ENCODE measurements around the gene ATP6V0E1. TPM values are rescaled to one million over a fixed set of nuclear protein-coding genes. Genes with fewer than 3 reads are reported as not detected.

ATP6V0E1 gene
- total RNA-seq, 1 donor from 2014 or later, result 95.3 TPM

- H3K27ac Mint-ChIP-seq (ENCODE audit: unreplicated experiment), result peak overlapping the region; percentile 86
- peak overlapping the region; percentile 97 for H3K4me3 Mint-ChIP-seq (ENCODE audit: unreplicated experiment)
- peaks cover 11% of the 10 kb centered on the region for H3K9me3 Mint-ChIP-seq (ENCODE audit: unreplicated experiment)
- H3K36me3 Mint-ChIP-seq (ENCODE audit: unreplicated experiment), result no peaks in the 10 kb centered on the region
- TF ChIP-seq, protein P1, sequence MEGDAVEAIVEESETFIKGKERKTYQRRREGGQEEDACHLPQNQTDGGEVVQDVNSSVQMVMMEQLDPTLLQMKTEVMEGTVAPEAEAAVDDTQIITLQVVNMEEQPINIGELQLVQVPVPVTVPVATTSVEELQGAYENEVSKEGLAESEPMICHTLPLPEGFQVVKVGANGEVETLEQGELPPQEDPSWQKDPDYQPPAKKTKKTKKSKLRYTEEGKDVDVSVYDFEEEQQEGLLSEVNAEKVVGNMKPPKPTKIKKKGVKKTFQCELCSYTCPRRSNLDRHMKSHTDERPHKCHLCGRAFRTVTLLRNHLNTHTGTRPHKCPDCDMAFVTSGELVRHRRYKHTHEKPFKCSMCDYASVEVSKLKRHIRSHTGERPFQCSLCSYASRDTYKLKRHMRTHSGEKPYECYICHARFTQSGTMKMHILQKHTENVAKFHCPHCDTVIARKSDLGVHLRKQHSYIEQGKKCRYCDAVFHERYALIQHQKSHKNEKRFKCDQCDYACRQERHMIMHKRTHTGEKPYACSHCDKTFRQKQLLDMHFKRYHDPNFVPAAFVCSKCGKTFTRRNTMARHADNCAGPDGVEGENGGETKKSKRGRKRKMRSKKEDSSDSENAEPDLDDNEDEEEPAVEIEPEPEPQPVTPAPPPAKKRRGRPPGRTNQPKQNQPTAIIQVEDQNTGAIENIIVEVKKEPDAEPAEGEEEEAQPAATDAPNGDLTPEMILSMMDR (IDR thresholded peaks at IDR 0.05; ENCODE audit: partially characterized antibody, unreplicated experiment), result no peak
- peaks cover 9% of the 10 kb centered on the region for H3K4me1 Mint-ChIP-seq (ENCODE audit: low read depth, unreplicated experiment)
- H3K27me3 Mint-ChIP-seq (ENCODE audit: unreplicated experiment), result peaks cover 12% of the 10 kb centered on the region
- peak; percentile 77 for DNase-seq
Observed at GRCh38 chr5:172958331-172959046, 25.1 kb upstream of the ATP6V0E1 start.

GRCh38 chr5:172959824-172960799 lies 23.5 kb upstream of the ATP6V0E1 start:
- Mint-ChIP-seq H3K4me3 (ENCODE audit: unreplicated experiment) (peak overlapping the region; percentile 97), H3K36me3 (ENCODE audit: unreplicated experiment) (peaks cover under 1% of the 10 kb centered on the region), H3K4me1 (ENCODE audit: low read depth, unreplicated experiment) (peaks cover 5% of the 10 kb centered on the region), H3K9me3 (ENCODE audit: unreplicated experiment) (peaks cover 6% of the 10 kb centered on the region), H3K27me3 (ENCODE audit: unreplicated experiment) (peaks cover 10% of the 10 kb centered on the region), H3K27ac (ENCODE audit: unreplicated experiment) (peak overlapping the region; percentile 93)
- TF ChIP-seq, protein P1 (IDR thresholded peaks at IDR 0.05; ENCODE audit: partially characterized antibody, unreplicated experiment), result no peak
- DNase-seq, result no peak

GRCh38 chr5:172969921-172970320 lies 13.7 kb upstream of the ATP6V0E1 start:
- H3K27me3 Mint-ChIP-seq (ENCODE audit: unreplicated experiment), result peaks cover 4% of the 10 kb centered on the region
- no peak overlapping the region for H3K4me3 Mint-ChIP-seq (ENCODE audit: unreplicated experiment)
- no peak overlapping the region for H3K27ac Mint-ChIP-seq (ENCODE audit: unreplicated experiment)

DNA sequence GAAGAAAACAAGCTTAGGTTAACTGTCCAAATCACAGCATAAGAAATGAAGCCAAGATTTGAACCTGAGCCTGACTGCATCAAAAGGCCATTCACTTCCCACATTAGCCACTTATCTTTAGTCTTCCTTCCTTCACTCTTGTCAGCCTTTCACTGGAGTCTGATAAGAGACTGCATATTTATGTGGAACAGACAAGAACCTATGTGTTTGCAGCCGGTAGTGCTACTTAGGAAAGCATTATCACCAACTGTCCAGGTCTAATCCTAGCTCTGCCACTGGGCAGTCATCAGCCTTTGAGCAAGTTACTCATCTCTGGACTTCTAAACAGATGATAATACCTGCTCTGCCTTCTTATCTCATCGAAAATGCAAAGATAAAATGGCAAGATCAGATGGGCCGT lies 12.1 kb upstream of the ATP6V0E1 start:
- Mint-ChIP-seq H3K4me3 (ENCODE audit: unreplicated experiment) (no peak overlapping the region), H3K27me3 (ENCODE audit: unreplicated experiment) (peaks cover 2% of the 10 kb centered on the region), H3K36me3 (ENCODE audit: unreplicated experiment) (no peaks in the 10 kb centered on the region), H3K9me3 (ENCODE audit: unreplicated experiment) (no peaks in the 10 kb centered on the region), H3K27ac (ENCODE audit: unreplicated experiment) (no peak overlapping the region), H3K4me1 (ENCODE audit: low read depth, unreplicated experiment) (no peaks in the 10 kb centered on the region)
- no peak for DNase-seq
- TF ChIP-seq, protein P1 (IDR thresholded peaks at IDR 0.05; ENCODE audit: partially characterized antibody, unreplicated experiment), result no peak

More at GRCh38 chr5:172969921-172970320, 13.7 kb upstream of the ATP6V0E1 start:
- DNase-seq, result no peak
- Mint-ChIP-seq H3K36me3 (ENCODE audit: unreplicated experiment) (peaks cover 7% of the 10 kb centered on the region), H3K4me1 (ENCODE audit: low read depth, unreplicated experiment) (no peaks in the 10 kb centered on the region), H3K9me3 (ENCODE audit: unreplicated experiment) (no peaks in the 10 kb centered on the region)
- TF ChIP-seq, protein P1 (IDR thresholded peaks at IDR 0.05; ENCODE audit: partially characterized antibody, unreplicated experiment), result no peak
